Measurements from ENCODE around the gene APP.

GRCh38 chr21:26144031-26144430 lies 26.5 kb downstream of the APP start:
- TF ChIP-seq, protein P1, sequence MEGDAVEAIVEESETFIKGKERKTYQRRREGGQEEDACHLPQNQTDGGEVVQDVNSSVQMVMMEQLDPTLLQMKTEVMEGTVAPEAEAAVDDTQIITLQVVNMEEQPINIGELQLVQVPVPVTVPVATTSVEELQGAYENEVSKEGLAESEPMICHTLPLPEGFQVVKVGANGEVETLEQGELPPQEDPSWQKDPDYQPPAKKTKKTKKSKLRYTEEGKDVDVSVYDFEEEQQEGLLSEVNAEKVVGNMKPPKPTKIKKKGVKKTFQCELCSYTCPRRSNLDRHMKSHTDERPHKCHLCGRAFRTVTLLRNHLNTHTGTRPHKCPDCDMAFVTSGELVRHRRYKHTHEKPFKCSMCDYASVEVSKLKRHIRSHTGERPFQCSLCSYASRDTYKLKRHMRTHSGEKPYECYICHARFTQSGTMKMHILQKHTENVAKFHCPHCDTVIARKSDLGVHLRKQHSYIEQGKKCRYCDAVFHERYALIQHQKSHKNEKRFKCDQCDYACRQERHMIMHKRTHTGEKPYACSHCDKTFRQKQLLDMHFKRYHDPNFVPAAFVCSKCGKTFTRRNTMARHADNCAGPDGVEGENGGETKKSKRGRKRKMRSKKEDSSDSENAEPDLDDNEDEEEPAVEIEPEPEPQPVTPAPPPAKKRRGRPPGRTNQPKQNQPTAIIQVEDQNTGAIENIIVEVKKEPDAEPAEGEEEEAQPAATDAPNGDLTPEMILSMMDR (IDR thresholded peaks at IDR 0.05) = no peak
- no peak for TF ChIP-seq EP300 (IDR thresholded peaks at IDR 0.05; ENCODE audit: low read depth)
- no peak for TF ChIP-seq POLR2A (IDR thresholded peaks at IDR 0.05)
- no peak for TF ChIP-seq POLR2AphosphoS5 (IDR thresholded peaks at IDR 0.05)
